Right renal cortex interstitium (tissue), 3 donors: ENCODE results near the gene GDI1. TPM values are rescaled to one million over a fixed set of nuclear protein-coding genes. Genes with fewer than 3 reads are reported as not detected.

ENCODE experiments used
- DNase-seq, 3 donors: peaks; one replicate each; pipeline ENCODE4 v3.0.0-alpha.2; 2013; ENCODE audit warnings: low read depth in 3 of 3, low spot score in 2 of 3
- polyA plus RNA-seq, 3 donors: library from polyadenylated mRNA; unstranded; fragments of 120-200 nt; gene quantifications; one replicate each; pipeline ENCODE4 v1.2.1, GENCODE V29; 2013; ENCODE audit not compliant: insufficient read length in 3 of 3

Gene GDI1
- polyA plus RNA-seq, 3 donors, result 106 to 109 (median 107) TPM

- no peak for DNase-seq
These were observed 476 bp upstream of the GDI1 start for GRCh38 chrX:154436374-154436982.

GRCh38 chrX:154437971-154438893 lies 1.3 kb downstream of the GDI1 start:
- no peak for DNase-seq

GRCh38 chrX:154439841-154440240 lies 2.9 kb downstream of the GDI1 start:
- no peak for DNase-seq

- DNase-seq, result no peak
These were observed 3.8 kb downstream of the GDI1 start for GRCh38 chrX:154440623-154441357.

GRCh38 chrX:154441564-154441963 lies 4.6 kb downstream of the GDI1 start:
- no peak for DNase-seq

GRCh38 chrX:154441984-154442707 lies 5.2 kb downstream of the GDI1 start:
- no peak for DNase-seq

GRCh38 chrX:154443479-154443910 lies 6.5 kb downstream of the GDI1 start:
- no peak for DNase-seq

- DNase-seq, result no peak
These were observed 7.2 kb downstream of the GDI1 start, which contains the start of gene FAM50A for GRCh38 chrX:154443992-154444754. Gene FAM50A, plus strand, starts transcription at chrX:154444141. Its CDS starts 95 bp downstream, at chrX:154444236.

- no peak for DNase-seq
These were observed 7.8 kb downstream of the GDI1 start for GRCh38 chrX:154444755-154445246.

- no peak for DNase-seq
These were observed 8.8 kb downstream of the GDI1 start for GRCh38 chrX:154445776-154446175.

GRCh38 chrX:154446430-154446829 lies 9.5 kb downstream of the GDI1 start:
- DNase-seq, result no peak

- DNase-seq, result no peak
These were observed 11.5 kb downstream of the GDI1 start for GRCh38 chrX:154448484-154448883.

GRCh38 chrX:154449618-154450017 lies 12.7 kb downstream of the GDI1 start:
- no peak for DNase-seq

- DNase-seq, result no peak
These were observed 13.4 kb downstream of the GDI1 start for GRCh38 chrX:154450312-154450711.

GRCh38 chrX:154452823-154453222 lies 15.9 kb downstream of the GDI1 start:
- no peak for DNase-seq

GRCh38 chrX:154457491-154458115 lies 20.6 kb downstream of the GDI1 start:
- DNase-seq, result no peak

GRCh38 chrX:154458116-154458953 lies 21.4 kb downstream of the GDI1 start, which contains the start of gene PLXNA3:
Gene PLXNA3, plus strand, starts transcription at chrX:154458281. Its CDS starts 1,903 bp downstream, at chrX:154460184.
- DNase-seq, result no peak
